HG03175 (cell line): ENCODE results near the gene ST6GALNAC6.
"Not testable (repeated sequence)": the region's sequence is repeated elsewhere in the genome, so short reads cannot be mapped to it uniquely, and the experiment has no call there.

Experiments used
- ATAC-seq: cut with Tn5 transposase; IDR thresholded peaks from one replicate; pipeline ENCODE4 v1.9.1; 2021; ENCODE audit warnings: mild to moderate bottlenecking, moderate library complexity; ENCODE audit not compliant: unreplicated experiment

ST6GALNAC6 gene

GRCh38 chr9:127875306-127875966, 24.0 kb downstream of the ST6GALNAC6 start:
- ATAC-seq: no peak

GRCh38 chr9:127874301-127875221, 24.8 kb downstream of the ST6GALNAC6 start:
- no peak for ATAC-seq

- no peak for ATAC-seq
Measured at GRCh38 chr9:127873886-127874285, 25.5 kb downstream of the ST6GALNAC6 start.

GRCh38 chr9:127873223-127873691, 26.1 kb downstream of the ST6GALNAC6 start:
- ATAC-seq: no peak

- ATAC-seq: no peak
Measured at GRCh38 chr9:127872369-127873222, 26.8 kb downstream of the ST6GALNAC6 start.

- no peak for ATAC-seq
Measured at GRCh38 chr9:127871531-127871930, 27.9 kb downstream of the ST6GALNAC6 start.

- ATAC-seq: no peak
Measured at GRCh38 chr9:127870887-127871286, 28.5 kb downstream of the ST6GALNAC6 start.

- not testable (repeated sequence) for ATAC-seq
Measured at GRCh38 chr9:127870153-127870491, 29.3 kb downstream of the ST6GALNAC6 start.

- no peak for ATAC-seq
Measured at GRCh38 chr9:127869310-127870152, 29.9 kb downstream of the ST6GALNAC6 start.

GRCh38 chr9:127868278-127868902, 31.0 kb downstream of the ST6GALNAC6 start:
- no peak for ATAC-seq

GRCh38 chr9:127867356-127868277, 31.8 kb downstream of the ST6GALNAC6 start:
- ATAC-seq: no peak

GRCh38 chr9:127866535-127866934, 32.9 kb downstream of the ST6GALNAC6 start:
- ATAC-seq: no peak

- no peak for ATAC-seq
Measured at GRCh38 chr9:127865645-127866464, 33.5 kb downstream of the ST6GALNAC6 start.

GRCh38 chr9:127863191-127863621, 36.2 kb downstream of the ST6GALNAC6 start:
- no peak for ATAC-seq

GRCh38 chr9:127862075-127863011, 37.1 kb downstream of the ST6GALNAC6 start:
- no peak for ATAC-seq

- ATAC-seq: no peak
Measured at GRCh38 chr9:127860779-127861178, 38.6 kb downstream of the ST6GALNAC6 start.

- no peak for ATAC-seq
Measured at GRCh38 chr9:127860260-127860659, 39.1 kb downstream of the ST6GALNAC6 start.
